SK-N-SH treated with all-trans-retinoic acid at 6 μM for 48 hours (cell line): ENCODE results near the gene RPE65.
A peak's percentile ranks its signal among the peaks of the same experiment; 100 is the strongest.

Source experiments
- ATAC-seq: fragments of 200-7000 bp; cut with Tn5 transposase; 3 replicates; pipeline ENCODE4 v1.9.1; 2020; ENCODE audit warnings: mild to moderate bottlenecking, moderate library complexity
- ARNTL ChIP-seq: fragments of 450-650 bp; formaldehyde crosslinking; IDR thresholded peaks from 2 replicates; pipeline ENCODE4 v1.5.0; 2020; ENCODE audit warnings: low read depth, mild to moderate bottlenecking, moderate library complexity, borderline replicate concordance
- BACH2 ChIP-seq: fragments of 250-450 bp; sonication (Bioruptor Pico); IDR thresholded peaks from 2 replicates; pipeline ENCODE4 v1.9.0; 2021; ENCODE audit warnings: mild to moderate bottlenecking, borderline replicate concordance
- CREB5 ChIP-seq: fragments of 250-450 bp; sonication (Bioruptor Pico); IDR thresholded peaks from 2 replicates; pipeline ENCODE4 v1.5.1; 2020; ENCODE audit warnings: low read depth, mild to moderate bottlenecking, moderate library complexity
- ESRRG ChIP-seq: fragments of 250-450 bp; sonication (Bioruptor Pico); IDR thresholded peaks from 2 replicates; pipeline ENCODE4 v1.6.1; 2021; ENCODE audit warnings: mild to moderate bottlenecking
- GLIS3 ChIP-seq: fragments of 250-450 bp; sonication (Bioruptor Pico); IDR thresholded peaks from 2 replicates; pipeline ENCODE4 v1.5.0; 2020; ENCODE audit warnings: mild to moderate bottlenecking, moderate library complexity
- ISL1 ChIP-seq: fragments of 250-450 bp; sonication (Bioruptor Pico); IDR thresholded peaks from 2 replicates; pipeline ENCODE4 v2.1.2; 2022; ENCODE audit warnings: mild to moderate bottlenecking, moderate library complexity
- OSR1 ChIP-seq: fragments of 250-450 bp; sonication (Bioruptor Pico); IDR thresholded peaks from 2 replicates; pipeline ENCODE4 v1.8.0; 2022; ENCODE audit warnings: moderate library complexity, mild to moderate bottlenecking, inconsistent platforms
- PATZ1 ChIP-seq: fragments of 250-450 bp; sonication (Bioruptor Pico); IDR thresholded peaks from 2 replicates; pipeline ENCODE4 v1.8.0; 2020; ENCODE audit warnings: mild to moderate bottlenecking, moderate library complexity, borderline replicate concordance
- POU6F1 ChIP-seq: fragments of 250-450 bp; sonication (Bioruptor Pico); IDR thresholded peaks from 2 replicates; pipeline ENCODE4 v1.8.0; 2021; ENCODE audit warnings: low read depth, mild to moderate bottlenecking, moderate library complexity, borderline replicate concordance
- PPARA ChIP-seq: fragments of 250-450 bp; sonication (Bioruptor Pico); IDR thresholded peaks from 2 replicates; pipeline ENCODE4 v1.5.0; 2020; ENCODE audit warnings: mild to moderate bottlenecking, borderline replicate concordance
- RARB ChIP-seq: fragments of 250-450 bp; sonication (Bioruptor Pico); IDR thresholded peaks from 2 replicates; pipeline ENCODE4 v1.8.0; 2021; ENCODE audit warnings: mild to moderate bottlenecking, moderate library complexity
- SNAI2 ChIP-seq: fragments of 250-450 bp; sonication (Bioruptor Pico); IDR thresholded peaks from 2 replicates; pipeline ENCODE4 v1.5.0; 2020; ENCODE audit warnings: mild to moderate bottlenecking, moderate library complexity
- TOX ChIP-seq: fragments of 250-450 bp; sonication (Bioruptor Pico); IDR thresholded peaks from 2 replicates; pipeline ENCODE4 v1.8.0; 2021; ENCODE audit warnings: mild to moderate bottlenecking, moderate library complexity, borderline replicate concordance
- TSHZ2 ChIP-seq: fragments of 250-450 bp; sonication (Bioruptor Pico); IDR thresholded peaks from 2 replicates; pipeline ENCODE4 v1.5.0; 2020; ENCODE audit warnings: mild to moderate bottlenecking, moderate library complexity
- ZC3H10 ChIP-seq: fragments of 250-450 bp; sonication (Bioruptor Pico); IDR thresholded peaks from 2 replicates; pipeline ENCODE4 v1.5.1; 2021; ENCODE audit warnings: mild to moderate bottlenecking, moderate library complexity
- ZFP3 ChIP-seq: fragments of 250-450 bp; sonication (Bioruptor Pico); IDR thresholded peaks from 2 replicates; pipeline ENCODE4 v1.5.0; 2020; ENCODE audit warnings: mild to moderate bottlenecking, moderate library complexity
- ZFP30 ChIP-seq: fragments of 450-650 bp; formaldehyde crosslinking; IDR thresholded peaks from 2 replicates; pipeline ENCODE4 v1.5.0; 2022; ENCODE audit warnings: mild to moderate bottlenecking, moderate library complexity
- ZNF70 ChIP-seq: fragments of 450-650 bp; formaldehyde crosslinking; IDR thresholded peaks from 2 replicates; pipeline ENCODE4 v1.5.0; 2020; ENCODE audit warnings: mild to moderate bottlenecking, moderate library complexity
- TF ChIP-seq, protein P1 (sequence below): fragments of 250-450 bp; sonication (Bioruptor Pico); IDR thresholded peaks from 2 replicates; pipeline ENCODE4 v1.5.1; 2021; ENCODE audit warnings: mild to moderate bottlenecking, moderate library complexity

The RPE65 gene

GRCh38 chr1:68454534-68454933 lies 4.8 kb upstream of the RPE65 start:
- peak; percentile 61 for ATAC-seq
- TF ChIP-seq OSR1 (no peak), GLIS3 (CRISPR knock-in tag) (no peak)

DNA sequence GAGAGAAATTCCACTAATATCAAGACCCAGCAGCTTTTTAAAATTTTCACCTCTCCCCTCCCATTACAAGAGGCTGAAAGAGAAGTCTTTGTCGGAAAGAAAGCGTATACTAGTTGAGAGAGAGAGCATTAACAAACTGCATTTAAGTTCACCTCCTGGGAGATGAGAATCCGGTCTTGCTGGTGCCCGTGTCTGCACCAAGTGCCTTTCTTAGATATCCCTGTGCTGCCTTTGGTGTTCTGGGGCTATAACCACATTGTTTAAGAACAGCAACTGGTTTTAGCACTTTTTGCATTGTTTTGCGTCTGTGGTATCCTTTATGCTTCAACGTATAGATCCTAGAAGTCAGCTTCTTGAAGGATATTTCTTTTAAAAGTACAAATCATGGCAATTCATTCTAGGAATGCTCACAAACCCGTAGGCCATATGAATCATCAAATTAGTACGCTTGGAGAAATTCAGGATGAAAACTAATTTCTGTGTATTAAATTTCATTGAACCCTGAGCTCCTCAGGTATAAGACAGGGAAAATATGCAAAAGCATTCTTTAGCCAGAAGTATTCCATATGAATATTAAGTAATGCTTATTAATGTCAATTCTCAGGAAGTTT lies 3.4 kb upstream of the RPE65 start:
- TF ChIP-seq BACH2 (no peak), OSR1 (no peak), ZNF70 (CRISPR knock-in tag) (no peak), PPARA (CRISPR knock-in tag) (no peak), ARNTL (CRISPR knock-in tag) (no peak), ZFP30 (no peak), ISL1 (CRISPR knock-in tag) (no peak), PATZ1 (CRISPR knock-in tag) (no peak), POU6F1 (CRISPR knock-in tag) (no peak), RARB (no peak), ZC3H10 (CRISPR knock-in tag) (no peak), CREB5 (CRISPR knock-in tag) (no peak), ZFP3 (CRISPR knock-in tag) (no peak), SNAI2 (CRISPR knock-in tag) (no peak), ESRRG (CRISPR knock-in tag) (no peak), TOX (CRISPR knock-in tag) (no peak), TSHZ2 (no peak), GLIS3 (CRISPR knock-in tag) (no peak)
- TF ChIP-seq, protein P1, sequence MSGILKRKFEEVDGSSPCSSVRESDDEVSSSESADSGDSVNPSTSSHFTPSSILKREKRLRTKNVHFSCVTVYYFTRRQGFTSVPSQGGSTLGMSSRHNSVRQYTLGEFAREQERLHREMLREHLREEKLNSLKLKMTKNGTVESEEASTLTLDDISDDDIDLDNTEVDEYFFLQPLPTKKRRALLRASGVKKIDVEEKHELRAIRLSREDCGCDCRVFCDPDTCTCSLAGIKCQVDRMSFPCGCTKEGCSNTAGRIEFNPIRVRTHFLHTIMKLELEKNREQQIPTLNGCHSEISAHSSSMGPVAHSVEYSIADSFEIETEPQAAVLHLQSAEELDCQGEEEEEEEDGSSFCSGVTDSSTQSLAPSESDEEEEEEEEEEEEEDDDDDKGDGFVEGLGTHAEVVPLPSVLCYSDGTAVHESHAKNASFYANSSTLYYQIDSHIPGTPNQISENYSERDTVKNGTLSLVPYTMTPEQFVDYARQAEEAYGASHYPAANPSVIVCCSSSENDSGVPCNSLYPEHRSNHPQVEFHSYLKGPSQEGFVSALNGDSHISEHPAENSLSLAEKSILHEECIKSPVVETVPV: no peak
- peak; percentile 57 for ATAC-seq

GRCh38 chr1:68448365-68448764 lies 1.4 kb downstream of the RPE65 start:
- TF ChIP-seq PATZ1 (CRISPR knock-in tag): no peak
- ATAC-seq: no peak
